Osteoblast (primary cell): ENCODE measurements around the gene SEPHS2. TPM values are rescaled to one million over a fixed set of nuclear protein-coding genes. Genes with fewer than 3 reads are reported as not detected.

Experiments
- DNase-seq: peaks from one replicate; pipeline ENCODE4 v3.0.0; 2011; ENCODE audit warnings: low spot score, mixed read lengths; ENCODE audit not compliant: insufficient read length; ENCODE audit errors: missing footprints
- H2AFZ ChIP-seq: 2 replicates; pipeline ENCODE4 v1.6.0; 2011; ENCODE audit warnings: mild to moderate bottlenecking, low read length
- H3K27ac ChIP-seq: 2 replicates; pipeline ENCODE4 v1.5.1; 2011; ENCODE audit warnings: mild to moderate bottlenecking, low read depth, low read length, moderate library complexity
- H3K27me3 ChIP-seq: 2 replicates; pipeline ENCODE4 v1.6.0; 2012; ENCODE audit warnings: mild to moderate bottlenecking, control low read depth, inconsistent platforms, low read length, moderate library complexity; ENCODE audit not compliant: insufficient read depth
- H3K36me3 ChIP-seq: 2 replicates; pipeline ENCODE4 v1.5.1; 2011; ENCODE audit warnings: mild to moderate bottlenecking, low read length, control low read depth, moderate library complexity; ENCODE audit not compliant: insufficient read depth
- H3K4me1 ChIP-seq: 2 replicates; pipeline ENCODE4 v1.5.1; 2011; ENCODE audit warnings: mild to moderate bottlenecking, low read length, control low read depth, moderate library complexity; ENCODE audit not compliant: insufficient read depth
- H3K4me2 ChIP-seq: 2 replicates; pipeline ENCODE4 v1.6.0; 2011; ENCODE audit warnings: mild to moderate bottlenecking, low read length; ENCODE audit not compliant: insufficient read depth
- H3K4me3 ChIP-seq: fragments of 200-600 bp; sonication (generic); 3 replicates; pipeline ENCODE4 v1.5.1; 2012; ENCODE audit warnings: mild to moderate bottlenecking, low read length, inconsistent platforms; ENCODE audit not compliant: insufficient read depth
- H3K79me2 ChIP-seq: 2 replicates; pipeline ENCODE4 v1.6.0; 2012; ENCODE audit warnings: mild to moderate bottlenecking, low read length, control low read depth, inconsistent platforms; ENCODE audit not compliant: insufficient read depth
- H3K9me3 ChIP-seq: 2 replicates; pipeline ENCODE4 v1.5.1; 2011; ENCODE audit warnings: low read depth, low read length, control low read depth
- H4K20me1 ChIP-seq: 2 replicates; pipeline ENCODE4 v1.6.0; 2012; ENCODE audit warnings: mild to moderate bottlenecking, low read length, control low read depth; ENCODE audit not compliant: insufficient read depth
- CTCF ChIP-seq: IDR thresholded peaks from 2 replicates; pipeline ENCODE4 v1.5.1; 2011; ENCODE audit warnings: mild to moderate bottlenecking, low read depth, low read length, moderate library complexity; ENCODE audit errors: extremely low read depth
- total RNA-seq: library from RNA; depleted of rRNA; stranded (reverse); fragments of >200 nt; gene quantifications from 2 replicates; pipeline ENCODE4 v1.2.3, GENCODE V29; 2012

SEPHS2 gene
- total RNA-seq, 1 donor, result 20.3 TPM

- no peaks in the 10 kb centered on the region for H3K9me3 ChIP-seq
- no peak for DNase-seq
- H3K27me3 ChIP-seq, result no peaks in the 10 kb centered on the region
- no peak overlapping the region for H3K4me3 ChIP-seq
- peaks cover 9% of the 10 kb centered on the region for H4K20me1 ChIP-seq
- peaks cover 15% of the 10 kb centered on the region for H3K79me2 ChIP-seq
- H3K36me3 ChIP-seq, result peaks cover 6% of the 10 kb centered on the region
- H2AFZ ChIP-seq, result no peak overlapping the region
- no peak overlapping the region for H3K27ac ChIP-seq
- peaks cover 14% of the 10 kb centered on the region for H3K4me1 ChIP-seq
- TF ChIP-seq CTCF, result no peak
- no peak overlapping the region for H3K4me2 ChIP-seq
These were observed 3.4 kb upstream of the SEPHS2 start for GRCh38 chr16:30449116-30449435.

- Histone ChIP-seq H3K27ac (no peak overlapping the region), H3K79me2 (peaks cover 16% of the 10 kb centered on the region), H3K4me3 (no peak overlapping the region), H3K9me3 (no peaks in the 10 kb centered on the region), H3K27me3 (no peaks in the 10 kb centered on the region), H3K4me2 (no peak overlapping the region), H4K20me1 (peaks cover 10% of the 10 kb centered on the region), H2AFZ (no peak overlapping the region), H3K4me1 (peaks cover 14% of the 10 kb centered on the region), H3K36me3 (peaks cover 12% of the 10 kb centered on the region)
- TF ChIP-seq CTCF, result no peak
- no peak for DNase-seq
These were observed 2.0 kb upstream of the SEPHS2 start for GRCh38 chr16:30447512-30448226.

GRCh38 chr16:30446203-30446595, 525 bp upstream of the SEPHS2 start:
- Histone ChIP-seq H3K36me3 (peaks cover 12% of the 10 kb centered on the region), H3K27me3 (no peaks in the 10 kb centered on the region), H3K4me1 (peaks cover 14% of the 10 kb centered on the region), H3K27ac (peak overlapping the region; percentile 94), H3K9me3 (no peaks in the 10 kb centered on the region), H2AFZ (peak overlapping the region; percentile 82), H3K79me2 (peaks cover 16% of the 10 kb centered on the region), H4K20me1 (peaks cover 10% of the 10 kb centered on the region), H3K4me3 (peak overlapping the region; percentile 92), H3K4me2 (peak overlapping the region; percentile 87)
- no peak for DNase-seq
- TF ChIP-seq CTCF, result no peak

- Histone ChIP-seq H3K27ac (peak overlapping the region; percentile 94), H3K79me2 (peaks cover 16% of the 10 kb centered on the region), H3K4me1 (peaks cover 14% of the 10 kb centered on the region), H3K4me2 (peak overlapping the region; percentile 87), H3K9me3 (no peaks in the 10 kb centered on the region), H2AFZ (peak overlapping the region; percentile 93), H3K27me3 (no peaks in the 10 kb centered on the region), H3K36me3 (peaks cover 12% of the 10 kb centered on the region), H4K20me1 (peaks cover 10% of the 10 kb centered on the region), H3K4me3 (peak overlapping the region; percentile 92)
- no peak for TF ChIP-seq CTCF
- no peak for DNase-seq
These were observed 596 bp downstream of the SEPHS2 start for GRCh38 chr16:30445149-30445407.
